Immature natural killer cell (primary cell): ENCODE results near the gene ZNF75A. TPM values are rescaled to one million over a fixed set of nuclear protein-coding genes. Genes with fewer than 3 reads are reported as not detected.

Source experiments
- DNase-seq, 3 donors: peaks; one replicate each; pipeline ENCODE4 v3.0.0; 2022; ENCODE audit warnings: mixed read lengths in 1 of 3
- H3K27ac Mint-ChIP-seq, 6 donors: one replicate each; pipeline ENCODE4 v1.8.0; 2020; ENCODE audit warnings: mixed read lengths in 6 of 6, mild to moderate bottlenecking in 5 of 6, inconsistent platforms in 4 of 6, moderate library complexity in 3 of 6
- H3K27me3 Mint-ChIP-seq, 3 donors: one replicate each; pipeline ENCODE4 v1.8.0; 2020 to 2021; ENCODE audit warnings: low read depth in 3 of 3, mild to moderate bottlenecking in 3 of 3, mixed read lengths in 3 of 3, moderate library complexity in 3 of 3, inconsistent platforms in 1 of 3
- H3K36me3 Mint-ChIP-seq, 3 donors: one replicate each; pipeline ENCODE4 v1.8.0; 2020; ENCODE audit warnings: mixed read lengths in 3 of 3, inconsistent platforms in 2 of 3, mild to moderate bottlenecking in 2 of 3
- H3K4me1 Mint-ChIP-seq, 2 donors: one replicate each; pipeline ENCODE4 v1.8.0; 2020; ENCODE audit warnings: inconsistent platforms in 2 of 2, mild to moderate bottlenecking in 2 of 2, mixed read lengths in 2 of 2, moderate library complexity in 1 of 2
- H3K4me3 Mint-ChIP-seq, 5 donors: one replicate each; pipeline ENCODE4 v1.8.0; 2020; ENCODE audit warnings: mild to moderate bottlenecking in 5 of 5, mixed read lengths in 5 of 5, inconsistent platforms in 3 of 5, moderate library complexity in 3 of 5
- H3K9me3 Mint-ChIP-seq, 6 donors: one replicate each; pipeline ENCODE4 v1.8.0; 2020; ENCODE audit warnings: mild to moderate bottlenecking in 6 of 6, mixed read lengths in 6 of 6, inconsistent platforms in 4 of 6, moderate library complexity in 3 of 6
- polyA plus RNA-seq, 3 donors: library from polyadenylated mRNA; unstranded; fragments of 300-500 nt; fragmentation: Illumina TruSeq; gene quantifications; one replicate each; pipeline ENCODE4 v1.2.3, GENCODE V29; 2021

Gene ZNF75A
- polyA plus RNA-seq, 3 donors from 2014 or later = 10.8 to 24.9 (median 20.2) TPM

- H3K4me3 Mint-ChIP-seq = no peak overlapping the region
- peaks cover 26 to 80% (median 69%) of the 10 kb centered on the region in 6 donors for H3K9me3 Mint-ChIP-seq
- H3K4me1 Mint-ChIP-seq = peaks cover 11 to 17% of the 10 kb centered on the region in 2 donors
- no peak for DNase-seq
- no peak overlapping the region for H3K27ac Mint-ChIP-seq
- H3K27me3 Mint-ChIP-seq = peaks cover under 1 to 3% (median 3%) of the 10 kb centered on the region in 3 donors
- peaks cover 50 to 69% (median 68%) of the 10 kb centered on the region in 3 donors for H3K36me3 Mint-ChIP-seq
Observed at GRCh38 chr16:3311496-3311895, 6.2 kb downstream of the ZNF75A start.

- DNase-seq = peak in 1 of 3 donors; percentile 10
- Mint-ChIP-seq H3K9me3 (peaks cover 56 to 96% (median 93%) of the 10 kb centered on the region in 6 donors), H3K4me1 (no peaks in the 10 kb centered on the region), H3K27ac (no peak overlapping the region), H3K27me3 (peaks cover 0 to 9% (median 8%) of the 10 kb centered on the region in 3 donors), H3K4me3 (peak overlapping the region in 1 of 5 donors; percentile 27), H3K36me3 (peaks cover 63 to 75% (median 73%) of the 10 kb centered on the region in 3 donors)
Observed at GRCh38 chr16:3317315-3317999, 12.2 kb downstream of the ZNF75A start.

GRCh38 chr16:3321816-3322215 is 16.5 kb downstream of the ZNF75A start:
- peaks cover 26 to 42% (median 41%) of the 10 kb centered on the region in 3 donors for H3K36me3 Mint-ChIP-seq
- no peak overlapping the region for H3K4me3 Mint-ChIP-seq
- DNase-seq = no peak
- peaks cover 0 to 5% (median 2%) of the 10 kb centered on the region in 3 donors for H3K27me3 Mint-ChIP-seq
- peaks cover 51 to 81% (median 74%) of the 10 kb centered on the region in 6 donors for H3K9me3 Mint-ChIP-seq
- H3K4me1 Mint-ChIP-seq = no peaks in the 10 kb centered on the region
- H3K27ac Mint-ChIP-seq = no peak overlapping the region

- DNase-seq = no peak
- Mint-ChIP-seq H3K4me1 (no peaks in the 10 kb centered on the region), H3K4me3 (no peak overlapping the region), H3K27ac (no peak overlapping the region), H3K36me3 (peaks cover 9 to 12% (median 11%) of the 10 kb centered on the region in 3 donors), H3K9me3 (peaks cover 20 to 52% (median 34%) of the 10 kb centered on the region in 6 donors), H3K27me3 (peaks cover 0 to 3% (median 3%) of the 10 kb centered on the region in 3 donors)
Observed at GRCh38 chr16:3327514-3327913, 22.2 kb downstream of the ZNF75A start.

GRCh38 chr16:3328104-3328503 is 22.8 kb downstream of the ZNF75A start:
- Mint-ChIP-seq H3K27me3 (peaks cover 0 to 3% (median 3%) of the 10 kb centered on the region in 3 donors), H3K27ac (no peak overlapping the region), H3K36me3 (peaks cover 9 to 12% (median 11%) of the 10 kb centered on the region in 3 donors), H3K9me3 (peaks cover 14 to 49% (median 30%) of the 10 kb centered on the region in 6 donors), H3K4me1 (no peaks in the 10 kb centered on the region), H3K4me3 (no peak overlapping the region)
- no peak for DNase-seq

GRCh38 chr16:3328643-3329042 is 23.3 kb downstream of the ZNF75A start:
- H3K27me3 Mint-ChIP-seq = peaks cover 0 to 4% (median 3%) of the 10 kb centered on the region in 3 donors
- peaks cover 9 to 47% (median 25%) of the 10 kb centered on the region in 6 donors for H3K9me3 Mint-ChIP-seq
- H3K36me3 Mint-ChIP-seq = peaks cover 11 to 12% (median 11%) of the 10 kb centered on the region in 3 donors
- no peak overlapping the region for H3K4me3 Mint-ChIP-seq
- H3K27ac Mint-ChIP-seq = no peak overlapping the region
- H3K4me1 Mint-ChIP-seq = no peaks in the 10 kb centered on the region
- DNase-seq = no peak

- no peak overlapping the region for H3K4me3 Mint-ChIP-seq
- no peaks in the 10 kb centered on the region for H3K4me1 Mint-ChIP-seq
- peaks cover 0 to 6% (median 0%) of the 10 kb centered on the region in 3 donors for H3K36me3 Mint-ChIP-seq
- no peak overlapping the region for H3K27ac Mint-ChIP-seq
- DNase-seq = no peak
- H3K9me3 Mint-ChIP-seq = peaks cover 0 to 2% (median 0%) of the 10 kb centered on the region in 6 donors
- peaks cover 0 to 7% (median 6%) of the 10 kb centered on the region in 3 donors for H3K27me3 Mint-ChIP-seq
Observed at GRCh38 chr16:3346041-3346440, 40.7 kb downstream of the ZNF75A start.

GRCh38 chr16:3347586-3347985 is 42.3 kb downstream of the ZNF75A start:
- H3K27ac Mint-ChIP-seq = peak overlapping the region in 1 of 6 donors; percentile 18
- H3K4me1 Mint-ChIP-seq = no peaks in the 10 kb centered on the region
- no peak for DNase-seq
- H3K4me3 Mint-ChIP-seq = no peak overlapping the region
- peaks cover 0 to 2% (median 0%) of the 10 kb centered on the region in 6 donors for H3K9me3 Mint-ChIP-seq
- peaks cover 0 to 6% (median 0%) of the 10 kb centered on the region in 3 donors for H3K36me3 Mint-ChIP-seq
- peaks cover 0 to 7% (median 6%) of the 10 kb centered on the region in 3 donors for H3K27me3 Mint-ChIP-seq

- H3K27me3 Mint-ChIP-seq = peaks cover 0 to 7% (median 7%) of the 10 kb centered on the region in 3 donors
- no peaks in the 10 kb centered on the region for H3K4me1 Mint-ChIP-seq
- H3K9me3 Mint-ChIP-seq = peaks cover 0 to 3% (median 0%) of the 10 kb centered on the region in 6 donors
- no peak overlapping the region for H3K4me3 Mint-ChIP-seq
- H3K36me3 Mint-ChIP-seq = peaks cover 0 to 3% (median 0%) of the 10 kb centered on the region in 3 donors
- DNase-seq = no peak
- H3K27ac Mint-ChIP-seq = no peak overlapping the region
Observed at GRCh38 chr16:3348547-3349167, 43.4 kb downstream of the ZNF75A start.

GRCh38 chr16:3349175-3349574 is 43.9 kb downstream of the ZNF75A start:
- H3K4me3 Mint-ChIP-seq = no peak overlapping the region
- peaks cover 0 to 8% (median 4%) of the 10 kb centered on the region in 3 donors for H3K27me3 Mint-ChIP-seq
- no peak overlapping the region for H3K27ac Mint-ChIP-seq
- no peaks in the 10 kb centered on the region for H3K4me1 Mint-ChIP-seq
- DNase-seq = no peak
- peaks cover 0 to 3% (median under 1%) of the 10 kb centered on the region in 6 donors for H3K9me3 Mint-ChIP-seq
- peaks cover 0 to 3% (median 0%) of the 10 kb centered on the region in 3 donors for H3K36me3 Mint-ChIP-seq

- no peak within 1 kb of the TSS for H3K27ac Mint-ChIP-seq
- no peak within 1 kb of the TSS for H3K4me3 Mint-ChIP-seq
- peaks cover 6 to 14% (median 6%) of the 10 kb centered on the region in 3 donors for H3K27me3 Mint-ChIP-seq
- H3K36me3 Mint-ChIP-seq = peaks cover 3 to 7% (median 6%) of the 10 kb centered on the region in 3 donors
- DNase-seq = no peak
- no peaks in the 10 kb centered on the region for H3K4me1 Mint-ChIP-seq
- peaks cover 0 to 32% (median 5%) of the 10 kb centered on the region in 6 donors for H3K9me3 Mint-ChIP-seq
Observed at GRCh38 chr16:3355589-3355988, 50.3 kb downstream of the ZNF75A start, which contains the start of gene OR2C1. OR2C1 (plus strand) TSS chr16:3355889; CDS start chr16:3355941, 52 bp downstream.

- DNase-seq = no peak
- no peak overlapping the region for H3K4me3 Mint-ChIP-seq
- peaks cover 3 to 7% (median 6%) of the 10 kb centered on the region in 3 donors for H3K36me3 Mint-ChIP-seq
- no peak overlapping the region for H3K27ac Mint-ChIP-seq
- H3K4me1 Mint-ChIP-seq = no peaks in the 10 kb centered on the region
- peaks cover 7 to 17% (median 8%) of the 10 kb centered on the region in 3 donors for H3K27me3 Mint-ChIP-seq
- peaks cover 0 to 36% (median 8%) of the 10 kb centered on the region in 6 donors for H3K9me3 Mint-ChIP-seq
Observed at GRCh38 chr16:3356118-3356517, 50.8 kb downstream of the ZNF75A start.

- H3K9me3 Mint-ChIP-seq = peaks cover 13 to 36% (median 16%) of the 10 kb centered on the region in 6 donors
- no peak overlapping the region for H3K4me3 Mint-ChIP-seq
- H3K27ac Mint-ChIP-seq = no peak overlapping the region
- H3K36me3 Mint-ChIP-seq = peaks cover 8 to 12% (median 12%) of the 10 kb centered on the region in 3 donors
- peaks cover 10 to 26% (median 10%) of the 10 kb centered on the region in 3 donors for H3K27me3 Mint-ChIP-seq
- no peak for DNase-seq
- no peaks in the 10 kb centered on the region for H3K4me1 Mint-ChIP-seq
Observed at GRCh38 chr16:3358871-3359270, 53.6 kb downstream of the ZNF75A start.

- Mint-ChIP-seq H3K4me3 (no peak overlapping the region), H3K27me3 (peaks cover 7 to 28% (median 17%) of the 10 kb centered on the region in 3 donors), H3K36me3 (peaks cover 10 to 13% (median 11%) of the 10 kb centered on the region in 3 donors), H3K27ac (no peak overlapping the region), H3K4me1 (peaks cover 11 to 13% of the 10 kb centered on the region in 2 donors), H3K9me3 (peaks cover 11 to 43% (median 35%) of the 10 kb centered on the region in 6 donors)
- no peak for DNase-seq
Observed at GRCh38 chr16:3362931-3363330, 57.6 kb downstream of the ZNF75A start.
